HepG2 (cell line): ENCODE measurements around the gene CEP104. TPM values are rescaled to one million over a fixed set of nuclear protein-coding genes. Genes with fewer than 3 reads are reported as not detected.

Experiments used
- CBX5 ChIP-seq: sonication (generic); formaldehyde crosslinking; IDR thresholded peaks from 2 replicates; pipeline ENCODE4 v1.4.0; 2020; ENCODE audit warnings: missing genetic modification reagents, borderline replicate concordance
- DNMT3B ChIP-seq: conservative IDR thresholded peaks from 2 replicates; pipeline ENCODE4 v1.6.1; 2016; ENCODE audit warnings: missing biosample characterization, control low read depth
- GABPA ChIP-seq, 2 experiments: IDR thresholded peaks; 2 replicates each; pipeline ENCODE4 v1.6.1; 2011 to 2016; ENCODE audit warnings: low read depth in 2 of 2, low read length in 1 of 2, missing biosample characterization in 1 of 2, missing genetic modification characterization in 1 of 2
- HCFC1 ChIP-seq: fragments of 150-350 bp; IDR thresholded peaks from 2 replicates; pipeline ENCODE4 v1.6.1; 2014; ENCODE audit warnings: low read depth, low read length
- HES4 ChIP-seq: sonication (generic); formaldehyde crosslinking; IDR thresholded peaks from 2 replicates; pipeline ENCODE4 v1.9.0; 2021; ENCODE audit warnings: mild to moderate bottlenecking, missing genetic modification reagents, borderline replicate concordance
- KMT2B ChIP-seq: IDR thresholded peaks from 2 replicates; pipeline ENCODE4 v1.6.1; 2016; ENCODE audit warnings: missing genetic modification reagents, missing compliant biosample characterization
- NFIB ChIP-seq: sonication (generic); formaldehyde crosslinking; IDR thresholded peaks from 2 replicates; pipeline ENCODE4 v1.9.0; 2021; ENCODE audit warnings: missing genetic modification reagents, mild to moderate bottlenecking, borderline replicate concordance
- POLR2AphosphoS5 ChIP-seq: IDR thresholded peaks from 2 replicates; pipeline ENCODE4 v1.6.1; 2012; ENCODE audit warnings: low read depth, low read length
- PRDM10 ChIP-seq: sonication (generic); formaldehyde crosslinking; IDR thresholded peaks from 2 replicates; pipeline ENCODE4 v1.4.0; 2020; ENCODE audit warnings: low read depth, missing genetic modification reagents
- SCMH1 ChIP-seq: sonication (generic); formaldehyde crosslinking; IDR thresholded peaks from 2 replicates; pipeline ENCODE4 v1.9.0; 2021; ENCODE audit warnings: missing genetic modification reagents, mild to moderate bottlenecking, borderline replicate concordance
- U2AF2 ChIP-seq: fragments of 200-400 bp; formaldehyde crosslinking; IDR thresholded peaks from 2 replicates; pipeline ENCODE4 v1.6.1; 2017; ENCODE audit warnings: low read depth, mild to moderate bottlenecking, low read length
- ZBTB34 ChIP-seq: sonication (generic); formaldehyde crosslinking; IDR thresholded peaks from 2 replicates; pipeline ENCODE4 v1.8.0; 2022; ENCODE audit warnings: mild to moderate bottlenecking, missing genetic modification reagents
- ZIK1 ChIP-seq: sonication (generic); formaldehyde crosslinking; IDR thresholded peaks from 2 replicates; pipeline ENCODE4 v1.5.0; 2020; ENCODE audit warnings: mild to moderate bottlenecking, low read depth, missing genetic modification reagents, borderline replicate concordance
- ZNF280B ChIP-seq: sonication (generic); formaldehyde crosslinking; IDR thresholded peaks from 2 replicates; pipeline ENCODE4 v1.5.0; 2020; ENCODE audit warnings: missing genetic modification reagents, mild to moderate bottlenecking, borderline replicate concordance
- ZNF570 ChIP-seq: sonication (generic); formaldehyde crosslinking; IDR thresholded peaks from 2 replicates; pipeline ENCODE4 v1.4.0; 2020; ENCODE audit warnings: mild to moderate bottlenecking, missing genetic modification reagents, borderline replicate concordance
- ZNF607 ChIP-seq: sonication (generic); formaldehyde crosslinking; IDR thresholded peaks from 2 replicates; pipeline ENCODE4 v1.5.1; 2020; ENCODE audit warnings: missing genetic modification reagents, mild to moderate bottlenecking, borderline replicate concordance
- ZNF703 ChIP-seq: sonication (generic); formaldehyde crosslinking; IDR thresholded peaks from 2 replicates; pipeline ENCODE4 v1.5.1; 2020; ENCODE audit warnings: missing genetic modification reagents, mild to moderate bottlenecking, moderate library complexity, borderline replicate concordance
- ZNF710 ChIP-seq: sonication (generic); formaldehyde crosslinking; IDR thresholded peaks from 2 replicates; pipeline ENCODE4 v1.5.0; 2020; ENCODE audit warnings: mild to moderate bottlenecking, missing genetic modification reagents, borderline replicate concordance
- ZSCAN20 ChIP-seq: sonication (generic); formaldehyde crosslinking; IDR thresholded peaks from 2 replicates; pipeline ENCODE4 v1.4.0; 2020; ENCODE audit warnings: missing genetic modification reagents, mild to moderate bottlenecking, borderline replicate concordance
- polyA plus RNA-seq, 8 experiments: library from polyadenylated mRNA; depleted of rRNA in 3 of 8; stranded (reverse) in 7 of 8; unstranded in 1 of 8; fragments of >200 nt; fragmentation: Illumina TruSeq in 4 of 8; extraction: Trizol in 4 of 8; gene quantifications; 2 replicates each; pipeline versions ENCODE4 v1.2.1 to v1.2.3, GENCODE V29; 2011 to 2016; ENCODE audit warnings: low read depth in 4 of 8, missing spikeins in 1 of 8, mixed read lengths in 1 of 8; ENCODE audit not compliant: insufficient read depth in 1 of 8
- total RNA-seq, 5 experiments: library from RNA; depleted of rRNA; stranded (reverse); fragments of >200 nt; fragmentation: Illumina TruSeq; extraction: Trizol; gene quantifications; 2 replicates each; pipeline ENCODE4 v1.2.3, GENCODE V29; 2016; ENCODE audit warnings: low read depth in 1 of 5

The CEP104 gene
- total and polyA plus RNA-seq, 2 of the 13 experiments (the other 11 are each of a cell fraction or from before 2014, with no cell fraction given): 20.4 to 30.1 TPM

- no peak for TF ChIP-seq ZNF570 (CRISPR knock-in tag)
- TF ChIP-seq DNMT3B: no peak
- TF ChIP-seq CBX5: peak; percentile 40; the same call in 1 of the 2 replicates
- TF ChIP-seq ZNF280B (CRISPR knock-in tag): no peak
- no peak for TF ChIP-seq NFIB (CRISPR knock-in tag)
- TF ChIP-seq HES4 (CRISPR knock-in tag): no peak
- TF ChIP-seq KMT2B (CRISPR knock-in tag): peak; percentile 68
- peak; percentile 86 for TF ChIP-seq HCFC1
- TF ChIP-seq GABPA (IDR thresholded peaks at IDR 0.05; ENCODE audit: low read depth, low read length): no peak
- peak; percentile 83 for TF ChIP-seq GABPA (CRISPR knock-in tag; IDR thresholded peaks at IDR 0.05; ENCODE audit: low read depth)
- no peak for TF ChIP-seq U2AF2
- peak; percentile 83; the same call in 1 of the 2 replicates for TF ChIP-seq ZIK1 (CRISPR knock-in tag)
- TF ChIP-seq SCMH1 (CRISPR knock-in tag): no peak
- TF ChIP-seq ZNF703 (CRISPR knock-in tag): no peak
- peak; percentile 62; the same call in 1 of the 2 replicates for TF ChIP-seq ZSCAN20 (CRISPR knock-in tag)
- no peak; the same call in 1 of the 2 replicates for TF ChIP-seq ZNF607 (CRISPR knock-in tag)
- TF ChIP-seq POLR2AphosphoS5: peak; percentile 75
- TF ChIP-seq ZBTB34 (CRISPR knock-in tag): no peak
- peak; percentile 71; the same call in 1 of the 2 replicates for TF ChIP-seq ZNF710 (CRISPR knock-in tag)
- TF ChIP-seq PRDM10 (CRISPR knock-in tag): peak; percentile 81
Measured at GRCh38 chr1:3856923-3857790, at the start of gene CEP104, which contains the start of gene DFFB (continued).
